A172 (cell line): ENCODE data around the gene UPB1. TPM values are rescaled to one million over a fixed set of nuclear protein-coding genes. Genes with fewer than 3 reads are reported as not detected.
A peak's percentile ranks its signal among the peaks of the same experiment; 100 is the strongest.
"Not testable (repeated sequence)": the region's sequence is repeated elsewhere in the genome, so short reads cannot be mapped to it uniquely, and the experiment has no call there.

Experiments
- DNase-seq: peaks from one replicate; pipeline ENCODE4 v3.0.0-alpha.2; 2015; ENCODE audit warnings: low spot score
- total RNA-seq: library from RNA; depleted of rRNA; stranded (reverse); fragments of >200 nt; shearing (Covaris generic); gene quantifications from 2 replicates; pipeline ENCODE4 v1.2.3, GENCODE V29; 2014

UPB1 gene
- total RNA-seq, 1 experiment from 2014 or later = not detected

DNA sequence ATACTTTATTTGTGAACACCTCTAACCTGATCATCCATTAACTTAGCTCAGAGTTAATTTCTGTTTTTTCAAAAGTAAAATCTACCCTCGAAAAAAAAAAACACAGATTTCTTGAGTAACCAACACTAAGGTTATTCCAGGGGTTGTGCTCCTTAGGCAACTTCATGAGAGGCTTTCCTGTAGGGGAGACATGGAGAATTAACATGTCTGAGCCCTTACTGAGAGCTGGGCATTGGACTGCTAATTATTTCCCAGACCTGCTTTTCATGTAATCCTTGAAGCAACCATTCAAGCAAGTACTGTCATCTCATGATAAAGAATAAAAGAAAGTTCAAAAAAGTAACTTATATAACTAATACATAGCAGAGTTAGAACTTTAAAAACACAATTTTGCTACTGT, 13.5 kb upstream of the UPB1 start:
- no peak for DNase-seq

DNA sequence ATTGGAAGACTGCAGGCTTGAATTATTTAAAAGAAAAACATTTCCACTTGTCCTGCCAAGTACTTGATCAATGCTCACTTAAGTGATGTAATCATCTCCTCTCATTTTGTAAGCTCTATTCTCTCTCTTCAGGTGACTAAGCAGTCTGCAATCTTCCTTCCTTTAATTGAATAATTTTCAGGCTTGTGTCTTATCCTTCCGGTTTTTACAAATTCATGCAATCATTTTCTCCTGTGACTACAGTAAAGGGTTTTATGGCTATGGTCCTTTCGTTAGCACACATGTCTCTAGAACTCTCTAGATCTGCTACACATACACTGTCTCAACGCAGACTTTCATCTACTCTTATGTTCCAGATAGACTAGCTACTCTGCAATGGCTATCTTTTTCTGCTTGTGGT, 12.6 kb upstream of the UPB1 start:
- DNase-seq = peak; percentile 54

DNA sequence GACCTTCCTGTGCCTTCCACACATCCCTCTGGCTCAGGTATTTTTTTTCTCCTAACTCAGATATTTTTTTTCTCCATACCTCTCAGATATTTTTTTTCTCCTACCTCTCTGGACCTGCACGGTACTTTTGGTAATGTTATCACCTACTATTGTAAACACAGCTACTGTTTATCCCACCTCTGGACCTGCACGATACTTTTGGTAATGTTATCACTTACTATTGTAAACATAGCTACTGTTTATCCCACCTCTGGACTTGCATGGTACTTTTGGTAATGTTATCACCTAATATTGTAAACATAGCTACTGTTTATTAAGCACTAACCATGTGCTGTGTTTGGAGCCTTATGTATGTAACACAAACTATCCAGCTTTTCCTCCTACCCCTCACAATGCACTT, 12.1 kb upstream of the UPB1 start:
- no peak for DNase-seq

DNA sequence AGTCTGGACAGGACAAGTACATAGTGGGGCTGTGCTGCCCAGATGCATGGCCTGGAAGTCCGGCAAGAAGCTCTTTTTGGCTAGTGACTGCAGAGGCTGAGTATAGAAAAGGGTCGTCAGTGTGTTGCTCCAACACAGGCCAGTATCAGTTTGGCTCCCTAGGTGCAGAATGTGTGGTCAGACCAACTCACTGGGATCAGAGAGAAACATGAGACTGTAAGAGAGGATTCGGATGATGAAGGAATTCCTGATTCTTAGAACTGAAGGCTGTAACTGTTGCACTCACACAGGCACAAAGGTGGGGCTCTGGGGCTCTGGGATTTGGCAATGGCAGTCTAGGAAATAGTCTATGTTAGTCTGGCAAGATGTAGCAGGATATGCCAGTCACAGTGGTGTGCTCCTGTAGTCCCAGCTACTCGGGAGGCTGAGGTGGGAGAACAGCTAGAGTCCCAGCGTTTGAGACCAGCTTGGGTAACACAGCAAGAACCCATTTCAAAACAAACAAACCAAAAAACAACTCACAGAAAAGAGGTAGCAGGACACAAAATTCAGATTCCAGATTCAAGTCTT, 11.1 kb upstream of the UPB1 start:
- DNase-seq = no peak

DNA sequence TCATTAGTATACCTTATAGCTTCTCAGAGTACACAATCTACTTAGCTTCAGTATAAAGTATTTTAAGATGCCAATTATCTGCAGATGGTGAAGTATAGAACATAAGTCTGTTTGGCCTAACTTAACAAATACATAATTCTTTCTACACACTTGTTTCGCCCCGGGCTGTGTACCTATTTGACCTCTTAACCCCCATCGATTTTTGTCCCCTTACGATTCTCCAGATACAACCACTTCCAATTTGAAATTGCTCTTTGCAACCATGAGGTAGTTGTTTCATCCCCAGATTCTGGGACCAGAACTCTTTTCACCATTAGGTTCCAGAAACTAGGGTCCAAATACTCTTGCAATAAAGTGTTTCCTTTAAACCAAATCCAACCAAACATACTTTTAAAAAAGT, 10.0 kb upstream of the UPB1 start:
- DNase-seq = no peak

DNA sequence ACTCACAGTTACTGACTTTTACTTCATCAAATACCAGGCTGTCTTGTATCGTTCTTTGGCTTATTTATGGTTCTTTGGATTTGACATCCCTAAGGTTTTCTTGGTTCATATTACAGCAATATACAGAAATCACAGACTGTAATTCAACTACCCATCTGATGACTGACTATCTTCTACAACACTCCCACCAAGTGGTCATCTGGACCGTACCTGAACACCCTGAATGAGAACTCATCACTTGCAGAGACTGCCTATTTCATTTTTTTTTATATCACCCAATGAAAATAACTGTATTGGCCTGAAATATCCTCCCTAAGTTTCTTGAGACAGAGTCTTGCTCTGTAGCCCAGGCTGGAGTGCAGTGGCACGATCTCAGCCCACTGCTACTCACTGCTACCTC, 9.5 kb upstream of the UPB1 start:
- DNase-seq = no peak

DNA sequence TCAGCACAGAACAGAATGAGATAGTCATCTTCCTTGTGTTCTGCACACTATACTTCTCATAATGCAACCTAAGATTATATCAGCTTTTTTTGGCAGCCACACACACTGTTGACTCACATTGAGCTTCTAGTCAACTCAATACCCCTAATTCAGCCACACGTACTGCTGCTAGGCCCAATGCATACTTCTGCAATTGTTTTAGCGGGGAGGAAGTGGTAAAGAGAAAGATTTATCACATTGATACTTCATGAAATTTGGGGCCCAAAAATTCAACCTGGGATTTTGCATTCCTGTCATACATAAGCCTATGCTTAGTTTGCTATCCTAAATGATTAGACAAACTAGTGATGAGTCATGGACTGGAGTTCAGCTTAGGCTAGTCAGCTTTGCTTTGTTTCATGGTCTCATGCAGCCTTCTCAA, 8.6 kb upstream of the UPB1 start:
- DNase-seq = peak; percentile 60

DNA sequence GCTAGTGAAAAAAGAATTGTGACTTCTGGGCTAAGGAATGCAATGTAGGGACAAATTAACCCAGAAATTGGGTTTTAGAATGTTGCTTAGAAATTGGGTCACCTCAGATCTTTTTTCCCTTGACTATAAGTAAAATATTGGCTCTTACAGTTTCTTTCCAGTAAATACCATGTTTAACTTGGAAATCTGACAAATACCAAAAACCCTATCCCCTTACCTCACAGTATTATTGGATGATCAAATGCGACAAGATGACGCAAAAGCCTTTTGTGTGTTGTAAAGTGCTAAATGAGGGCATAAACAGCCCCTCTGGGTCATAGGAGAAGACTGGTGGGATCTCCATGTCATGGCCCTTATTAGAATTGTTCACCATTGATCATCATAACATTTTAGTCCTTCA, 6.1 kb upstream of the UPB1 start:
- no peak for DNase-seq

DNA sequence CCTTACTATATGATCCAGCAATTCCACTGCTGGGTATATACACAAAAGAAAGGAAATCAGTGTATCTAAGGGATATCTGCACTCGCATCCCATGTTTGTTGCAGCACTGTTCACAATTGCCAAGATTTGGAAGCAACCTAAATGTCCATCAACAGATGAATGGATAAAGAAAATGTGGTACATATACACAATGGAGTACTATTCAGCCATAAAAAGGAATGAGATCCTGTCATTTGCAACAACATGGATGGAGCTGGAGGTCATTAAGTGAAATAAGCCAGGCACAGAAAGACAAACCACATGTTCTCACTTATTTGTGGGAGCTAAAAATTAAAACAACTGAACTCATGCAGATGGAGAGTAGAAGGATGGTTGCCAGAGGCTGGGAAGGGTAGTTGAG, 5.7 kb upstream of the UPB1 start:
- not testable (repeated sequence) for DNase-seq

DNA sequence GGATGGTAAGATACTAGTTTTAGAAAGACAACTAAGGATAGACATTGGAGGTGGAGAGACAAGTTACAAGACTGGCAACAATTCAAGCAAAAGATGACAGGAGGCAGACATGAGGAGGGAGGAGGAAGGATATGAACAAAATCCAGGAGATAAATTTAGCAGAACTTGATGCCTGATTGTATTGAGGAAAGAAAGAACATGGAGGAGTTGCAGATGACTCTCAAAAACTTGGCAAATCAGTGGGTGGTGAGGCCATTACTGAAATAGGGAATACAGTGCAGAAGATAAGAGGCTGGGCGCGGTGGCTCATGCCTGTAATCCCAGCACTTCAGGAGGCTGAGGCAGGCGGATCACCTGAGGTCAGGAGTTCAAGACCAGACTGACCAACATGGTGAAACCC, 2.7 kb upstream of the UPB1 start:
- DNase-seq = no peak

DNA sequence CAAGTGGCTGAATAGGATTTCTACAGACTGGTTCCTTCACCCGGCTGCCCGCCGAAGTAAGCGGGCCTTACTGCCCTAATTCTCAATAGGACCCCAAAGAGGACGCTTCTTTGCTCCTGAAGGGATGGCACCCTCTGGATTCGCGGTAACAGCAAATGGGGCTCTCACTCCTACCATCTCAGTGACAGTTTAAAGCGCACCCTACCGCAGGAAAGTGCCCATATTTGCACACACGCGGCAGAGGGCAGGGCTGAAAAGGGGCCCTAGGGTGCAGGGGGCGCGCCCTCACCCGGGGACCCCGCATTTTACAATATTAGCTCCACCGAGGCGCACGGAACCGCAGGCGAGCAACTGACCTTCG, 985 bp upstream of the UPB1 start:
- DNase-seq = no peak

DNA sequence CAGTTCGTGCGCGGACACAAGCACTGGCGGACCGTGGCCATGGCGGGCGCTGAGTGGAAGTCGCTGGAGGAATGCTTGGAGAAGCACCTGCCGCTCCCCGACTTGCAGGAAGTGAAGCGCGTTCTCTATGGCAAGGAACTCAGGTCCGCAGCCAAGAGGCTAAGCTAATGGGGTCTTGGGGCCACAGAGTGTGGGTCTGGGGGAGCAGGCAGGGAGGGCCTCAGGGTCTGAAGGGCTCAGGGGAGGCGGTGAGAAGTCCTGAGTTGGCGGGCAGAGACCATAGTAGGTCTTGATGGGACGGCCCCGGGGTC, 188 bp downstream of the UPB1 start:
- DNase-seq = no peak

DNA sequence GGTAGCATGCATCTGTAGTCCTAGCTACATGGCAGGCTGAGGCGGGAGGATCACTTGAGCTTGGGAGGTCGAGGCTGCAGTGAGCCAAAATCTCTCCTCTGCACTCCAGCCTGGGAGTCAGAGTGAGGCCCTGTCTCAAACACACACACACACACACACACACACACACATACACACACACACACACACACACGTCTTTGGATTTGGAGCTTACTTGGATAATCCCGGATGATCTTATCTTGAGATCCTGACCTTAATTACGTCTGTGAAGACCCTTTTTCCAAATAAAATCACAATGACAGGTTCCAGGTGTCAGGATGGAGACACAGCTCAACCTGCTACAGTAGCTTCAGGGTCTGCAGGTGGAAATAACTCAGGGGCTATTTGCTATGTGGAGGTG, 1.1 kb downstream of the UPB1 start:
- no peak for DNase-seq

DNA sequence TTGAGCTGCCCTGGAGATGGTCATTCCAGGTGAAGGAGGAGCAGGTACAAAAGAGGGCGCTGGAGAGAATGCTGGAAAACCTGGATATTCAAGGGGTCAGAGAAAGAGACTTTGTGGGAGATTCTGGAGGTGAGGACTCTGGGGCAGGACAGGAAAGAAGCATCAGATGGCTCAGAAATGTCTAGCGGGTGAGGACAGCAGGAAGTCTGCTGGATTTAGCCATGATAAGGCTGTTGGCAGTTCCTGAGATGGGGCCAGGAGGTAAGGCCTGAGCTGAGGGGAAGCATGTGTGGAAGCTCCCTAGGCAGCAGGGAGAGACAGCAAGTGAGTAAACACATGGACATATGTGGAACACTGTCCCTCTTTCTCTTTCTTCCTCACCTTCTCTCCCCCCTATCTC, 1.5 kb downstream of the UPB1 start:
- no peak for DNase-seq

DNA sequence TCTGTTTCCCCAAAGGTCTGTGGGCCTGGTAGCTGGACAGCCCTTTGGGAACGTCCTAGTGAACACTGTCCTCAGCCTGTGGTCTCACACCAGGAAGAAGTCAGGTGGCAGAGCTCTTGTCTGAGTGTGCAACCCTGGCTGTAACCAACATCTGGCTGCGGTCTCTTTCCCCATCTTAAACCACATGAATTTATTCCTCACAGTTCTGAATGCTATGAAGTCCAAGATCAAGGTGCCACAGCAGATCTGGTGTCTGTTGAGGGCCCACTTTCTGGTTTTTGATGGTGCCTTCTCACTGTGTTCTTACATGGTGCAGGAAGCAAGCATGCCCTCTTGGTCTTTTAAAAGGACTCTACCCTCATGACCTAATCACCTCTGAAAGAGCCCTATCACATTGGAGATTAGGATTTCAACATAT, 2.7 kb downstream of the UPB1 start:
- DNase-seq = no peak

DNA sequence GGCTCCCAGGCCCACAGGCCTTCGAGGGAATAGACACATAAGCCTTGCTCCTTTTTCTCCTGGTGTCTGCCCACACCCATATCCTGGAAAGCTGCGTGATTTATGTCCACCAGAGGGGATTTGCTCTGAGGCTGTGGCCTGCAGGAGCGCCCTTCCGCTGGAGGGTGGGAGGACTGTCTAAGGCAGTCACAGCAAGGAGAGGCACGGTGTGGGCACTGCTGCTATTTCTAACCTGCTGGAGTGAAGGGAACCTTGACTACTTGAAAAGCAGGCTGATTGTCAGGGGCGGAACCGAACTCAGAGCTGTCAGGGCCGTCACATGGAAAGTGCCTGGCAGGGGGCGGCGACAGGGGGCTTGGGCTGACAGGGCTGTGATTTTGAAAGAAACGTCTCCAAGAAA, 3.7 kb downstream of the UPB1 start:
- DNase-seq = no peak

DNA sequence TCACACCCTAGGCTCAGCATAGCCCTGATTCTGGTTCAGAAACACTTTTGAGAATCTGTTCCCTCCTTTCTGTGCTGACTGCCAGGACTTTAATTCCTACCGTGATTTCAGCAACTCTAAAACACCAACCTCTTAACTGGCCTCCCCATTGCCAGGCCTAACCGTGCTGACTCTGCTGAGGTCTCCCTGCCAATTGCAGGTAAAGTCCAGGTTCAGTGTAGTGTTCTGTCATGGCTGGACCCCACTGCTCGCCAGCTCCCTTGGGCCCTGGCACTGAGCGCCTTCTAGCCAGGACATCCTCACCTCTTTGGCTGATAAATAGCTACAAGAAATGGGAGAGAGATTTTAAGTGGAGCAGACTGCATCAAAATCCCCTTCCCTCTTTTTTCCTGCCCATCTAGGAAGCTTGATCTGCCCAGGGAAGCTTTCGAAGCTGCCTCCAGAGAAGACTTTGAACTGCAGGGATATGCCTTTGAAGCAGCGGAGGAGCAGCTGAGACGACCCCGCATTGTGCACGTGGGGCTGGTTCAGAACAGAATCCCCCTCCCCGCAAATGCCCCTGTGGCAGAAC, 4.7 kb downstream of the UPB1 start:
- DNase-seq = no peak

DNA sequence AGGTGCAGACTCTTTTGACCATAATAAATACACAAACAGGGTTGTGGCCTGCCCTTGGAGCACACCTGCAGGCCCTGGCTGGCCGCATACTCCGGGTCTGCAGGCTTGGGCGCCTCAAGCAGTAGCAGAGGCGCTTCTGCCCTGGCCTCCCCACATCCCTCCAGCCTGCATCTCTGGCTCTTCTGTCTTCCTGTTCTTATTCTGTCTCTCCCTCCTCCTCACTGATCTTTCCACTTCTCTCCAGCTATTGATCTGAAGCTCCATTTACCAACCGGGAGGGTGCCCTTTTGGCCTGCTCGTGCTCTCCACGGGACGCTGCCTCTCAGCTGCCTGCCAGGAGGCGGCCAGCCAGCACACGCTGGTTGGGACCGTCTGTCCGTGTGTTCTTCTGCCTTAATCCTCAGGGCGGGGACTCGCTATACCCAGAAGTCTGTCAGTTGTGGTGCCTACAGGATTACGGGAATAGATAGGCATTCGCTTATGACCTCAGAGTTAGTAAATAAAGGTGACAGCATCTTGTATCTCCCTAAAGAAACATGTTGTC, 5.2 kb downstream of the UPB1 start:
- DNase-seq = no peak

DNA sequence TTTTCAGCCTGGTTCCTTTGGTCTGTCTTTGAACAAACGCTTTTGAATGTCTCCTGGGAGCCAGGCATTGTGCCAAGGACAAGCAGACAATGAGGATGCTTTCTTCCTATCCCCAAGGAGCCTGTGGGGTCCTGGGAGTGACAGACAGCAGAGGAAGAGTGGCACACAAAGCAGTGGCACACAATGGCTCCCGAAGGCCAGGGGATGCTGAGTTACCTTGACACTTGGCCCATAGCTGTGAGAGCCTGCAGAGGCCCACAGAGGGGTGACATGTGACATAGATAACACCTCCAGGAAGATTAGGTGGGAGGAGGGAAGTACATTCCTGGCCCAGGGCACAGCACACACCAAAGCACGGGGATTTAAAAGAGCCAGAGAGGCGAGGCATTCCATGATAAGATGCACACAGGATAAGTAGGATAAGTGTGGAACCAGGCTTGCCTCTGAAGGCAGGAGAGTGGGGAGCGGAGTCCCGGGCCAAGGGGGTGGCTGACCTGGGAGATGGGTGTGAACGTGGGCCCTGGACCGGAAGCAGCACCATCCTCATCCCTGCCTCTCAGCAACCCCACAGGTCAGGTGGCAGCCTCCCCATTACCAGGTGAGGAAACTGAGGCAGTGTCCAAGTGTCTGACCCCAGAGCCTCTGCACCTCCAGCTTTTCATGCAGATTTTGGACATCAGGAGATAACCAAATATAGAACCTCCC, 6.3 kb downstream of the UPB1 start:
- DNase-seq = no peak

DNA sequence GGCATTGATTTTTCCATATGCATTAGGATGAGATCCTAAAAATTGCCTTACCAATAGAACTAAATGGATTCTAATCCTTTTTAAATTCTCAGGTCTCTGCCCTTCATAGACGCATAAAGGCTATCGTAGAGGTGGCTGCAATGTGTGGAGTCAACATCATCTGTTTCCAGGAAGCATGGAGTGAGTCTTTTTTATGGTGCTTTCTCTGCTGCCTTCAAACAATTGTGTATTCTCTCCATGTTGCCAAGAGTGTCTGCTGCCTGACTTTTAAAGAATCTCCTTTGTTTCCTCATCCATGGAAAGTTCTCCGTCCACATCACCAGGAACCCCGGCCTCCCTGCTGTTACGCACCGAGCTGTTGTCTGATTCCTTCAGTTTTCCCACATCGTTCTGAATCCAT, 6.9 kb downstream of the UPB1 start:
- DNase-seq = no peak

DNA sequence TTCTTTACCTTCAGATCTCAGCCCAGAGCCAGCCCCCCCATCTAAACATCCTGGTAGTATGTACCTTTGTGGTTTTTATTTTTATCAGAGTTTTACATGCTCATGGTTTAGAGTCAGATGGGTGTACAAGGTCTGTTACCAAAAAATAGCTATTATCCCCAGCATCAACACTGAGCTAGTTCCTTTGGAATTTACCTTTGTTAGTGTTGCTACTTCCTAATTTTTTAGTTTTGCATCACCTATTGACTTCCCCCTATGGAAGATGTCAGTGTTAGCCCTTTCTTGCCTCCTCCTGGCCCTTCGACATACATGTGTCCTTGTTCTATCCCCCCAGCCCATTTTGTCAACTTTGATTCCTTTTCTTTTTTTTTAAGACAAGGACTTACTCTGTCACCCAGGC, 7.4 kb downstream of the UPB1 start:
- no peak for DNase-seq

DNA sequence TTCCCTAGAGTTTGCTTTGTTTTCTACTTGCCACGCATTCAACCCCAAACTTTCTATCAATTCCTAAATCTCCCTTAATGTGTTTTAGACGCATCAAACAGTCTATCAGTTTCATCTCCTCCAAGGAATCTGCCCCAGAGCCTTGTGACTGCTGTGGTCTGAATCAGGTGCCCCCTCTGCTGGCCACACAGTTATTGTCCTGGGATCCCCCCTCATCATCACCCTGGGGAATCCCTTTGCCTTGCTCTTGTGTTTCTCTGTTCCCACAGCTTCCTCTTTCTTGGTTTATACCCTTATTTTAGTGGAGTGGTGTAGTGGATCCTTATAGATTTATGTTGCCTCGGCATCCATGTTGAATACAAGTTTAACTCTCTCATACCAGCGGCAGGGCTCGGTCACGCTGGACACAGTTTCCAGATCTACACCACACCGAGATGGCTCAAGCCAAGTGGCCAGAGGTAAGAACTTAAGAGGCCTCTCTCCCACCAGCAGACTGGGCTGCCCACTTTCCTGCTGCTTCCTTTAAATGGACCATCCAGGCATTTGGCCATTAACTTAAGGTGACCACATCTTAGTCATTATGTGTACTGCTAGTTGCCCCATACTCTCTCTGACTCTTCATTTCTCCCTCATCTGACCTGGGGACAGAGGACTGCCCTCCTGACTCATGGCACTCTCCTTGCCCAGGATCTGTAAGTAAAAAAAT, 8.2 kb downstream of the UPB1 start:
- peak; percentile 53 for DNase-seq

DNA sequence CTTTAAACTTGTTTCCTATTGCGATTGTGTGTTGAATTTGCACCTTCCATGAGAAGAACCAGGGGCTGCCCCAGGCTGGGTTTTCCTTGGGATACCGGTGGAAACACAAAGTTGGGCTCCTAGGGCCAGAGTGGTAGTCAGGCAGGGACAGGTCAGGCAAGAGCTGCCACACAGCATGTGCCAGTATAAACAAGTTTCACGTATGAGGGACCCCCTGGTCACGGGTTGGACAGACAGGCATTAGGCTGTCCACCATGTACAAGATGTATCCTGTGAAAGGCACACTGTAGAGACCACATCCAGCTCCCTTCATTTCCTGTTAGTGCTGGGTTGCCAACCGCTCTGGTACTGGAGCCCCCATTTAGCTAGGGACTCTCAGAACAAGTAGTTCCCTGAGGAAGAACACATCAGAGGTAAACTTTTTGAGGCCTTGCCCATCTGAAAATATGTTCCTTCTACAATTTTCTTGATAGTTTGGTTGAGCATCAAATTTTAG, 8.8 kb downstream of the UPB1 start:
- no peak for DNase-seq
